Activated CD8-positive, alpha-beta memory T cell treated with anti-CD3 and anti-CD28 coated beads for 48 hours (primary cell): ENCODE data around the gene HRH3.

ENCODE experiments used
- DNase-seq, 3 experiments: peaks; one replicate each; pipeline ENCODE4 v3.0.0-alpha.2; 2020; ENCODE audit warnings: low read depth in 2 of 3, low spot score in 2 of 3

The HRH3 gene

GRCh38 chr20:62181808-62182207, 38.3 kb downstream of the HRH3 start:
- DNase-seq: no peak

DNA sequence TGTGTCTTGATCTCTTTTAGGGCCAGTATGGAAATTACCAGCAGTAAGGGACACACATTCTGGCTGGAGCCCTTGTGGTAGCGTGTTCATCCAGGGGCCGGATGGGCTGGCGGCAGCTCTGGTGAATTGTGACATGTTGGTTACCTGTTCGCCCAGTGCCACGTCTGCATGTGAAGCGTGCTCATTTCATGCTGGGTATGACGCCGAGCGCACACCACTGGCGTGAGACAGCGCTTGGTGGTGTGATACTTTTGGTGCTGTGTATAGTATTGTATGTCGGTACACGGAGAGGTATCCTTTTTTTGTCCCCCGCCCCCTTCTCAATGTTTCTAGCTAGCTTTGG, 40.9 kb downstream of the HRH3 start:
- DNase-seq: no peak

DNA sequence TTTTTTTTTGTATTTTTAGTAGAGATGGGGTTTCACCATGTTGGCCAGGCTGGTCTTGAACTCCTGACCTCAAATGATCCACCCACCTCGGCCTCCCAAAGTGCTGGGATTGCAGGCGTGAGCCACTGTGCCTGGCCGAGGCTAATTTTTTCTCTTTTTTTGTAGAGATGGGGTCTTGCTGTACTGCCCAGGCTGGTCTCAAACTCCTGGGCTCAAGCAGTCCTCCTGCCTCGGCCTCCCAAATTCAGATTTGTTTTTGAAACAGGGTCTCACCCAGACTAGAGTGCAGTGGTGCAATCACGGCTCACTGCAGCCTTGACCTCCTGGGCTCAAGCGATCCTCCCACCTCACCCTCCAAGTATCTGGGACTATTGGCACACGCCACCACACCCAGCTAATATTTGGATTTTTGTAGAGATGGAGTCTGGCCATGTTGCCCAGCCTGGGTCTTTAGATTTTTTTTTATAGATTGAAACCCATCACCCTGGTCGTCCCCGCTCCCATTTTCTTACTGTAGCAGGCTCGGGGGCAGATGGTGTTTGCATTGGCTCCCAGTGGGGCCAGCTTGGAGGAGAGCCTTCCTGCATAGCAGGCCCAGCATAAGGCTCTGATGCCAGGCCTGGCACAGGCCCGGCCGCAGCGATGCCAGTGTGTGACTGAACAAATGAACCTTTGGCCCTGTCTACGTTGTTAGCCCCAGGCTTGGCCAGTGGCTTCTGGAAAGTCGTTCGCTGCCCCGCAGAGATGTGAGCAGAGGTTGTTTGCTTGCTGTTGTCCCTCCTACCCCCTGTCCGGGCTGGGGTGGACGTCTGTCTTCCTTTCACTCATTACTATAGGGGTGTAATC, 41.5 kb downstream of the HRH3 start:
- DNase-seq: no peak

DNA sequence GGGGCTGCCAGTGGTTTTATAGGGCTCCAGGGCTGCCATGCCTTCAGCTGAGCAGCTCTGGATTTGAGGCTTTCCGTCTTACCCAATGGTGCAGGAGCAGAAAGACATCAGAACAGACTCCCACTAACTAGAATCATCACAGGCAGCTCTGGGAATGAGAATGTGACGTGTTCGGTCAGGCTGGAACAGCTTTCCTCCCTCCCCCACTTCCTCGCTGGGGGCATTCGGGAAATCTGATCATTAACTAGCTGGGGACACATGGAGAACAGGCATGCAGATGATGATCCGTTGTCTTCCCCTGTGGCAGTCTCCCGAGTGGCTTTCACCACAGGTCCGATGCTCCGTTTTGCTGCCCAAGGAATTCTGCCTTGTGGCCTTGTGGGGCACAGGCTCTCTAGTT, 42.8 kb downstream of the HRH3 start:
- DNase-seq: no peak

- DNase-seq: no peak
Observed at GRCh38 chr20:62176866-62177265, 43.2 kb downstream of the HRH3 start.

DNA sequence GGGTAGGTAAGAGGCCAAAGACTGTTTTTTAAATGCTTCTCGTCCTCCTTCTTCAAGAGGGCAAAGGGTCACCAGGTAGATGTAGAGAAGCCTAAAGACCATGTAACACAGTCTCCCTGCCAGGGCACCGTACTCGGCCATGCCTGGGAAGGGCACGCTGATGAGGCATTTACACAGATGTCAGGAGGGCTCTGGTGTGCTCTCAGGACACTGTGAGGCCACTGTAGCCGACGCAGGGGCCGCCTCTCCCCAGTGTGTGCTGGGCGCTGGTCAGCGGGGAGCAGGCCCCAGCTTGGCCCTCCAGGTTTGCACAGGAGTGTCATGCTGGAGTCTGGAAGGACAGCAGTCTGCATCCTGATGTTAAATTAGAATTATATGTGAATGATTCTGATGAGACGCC, 44.4 kb downstream of the HRH3 start:
- DNase-seq: no peak

- DNase-seq: no peak
Observed at GRCh38 chr20:62174870-62175624, 45.0 kb downstream of the HRH3 start.

GRCh38 chr20:62174021-62174804, 45.9 kb downstream of the HRH3 start:
- no peak for DNase-seq

DNA sequence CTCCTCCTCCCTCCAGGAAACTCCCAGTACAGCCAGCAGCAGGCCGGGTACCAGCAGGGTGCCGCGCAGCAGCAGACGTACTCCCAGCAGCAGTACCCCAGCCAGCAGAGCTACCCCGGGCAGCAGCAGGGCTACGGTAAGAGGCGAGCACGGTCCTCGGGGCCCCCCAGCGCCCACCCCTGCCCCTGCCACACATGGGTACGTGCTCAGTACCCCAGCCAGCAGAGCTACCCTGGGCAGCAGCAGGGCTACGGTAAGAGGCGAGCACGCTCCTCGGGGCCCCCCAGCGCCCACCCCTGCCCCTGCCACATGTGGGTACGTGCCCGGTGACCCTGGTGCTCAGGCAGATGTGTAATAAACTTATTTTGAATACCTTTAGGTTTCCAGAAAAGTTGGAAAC, 47.4 kb downstream of the HRH3 start:
- no peak for DNase-seq

DNA sequence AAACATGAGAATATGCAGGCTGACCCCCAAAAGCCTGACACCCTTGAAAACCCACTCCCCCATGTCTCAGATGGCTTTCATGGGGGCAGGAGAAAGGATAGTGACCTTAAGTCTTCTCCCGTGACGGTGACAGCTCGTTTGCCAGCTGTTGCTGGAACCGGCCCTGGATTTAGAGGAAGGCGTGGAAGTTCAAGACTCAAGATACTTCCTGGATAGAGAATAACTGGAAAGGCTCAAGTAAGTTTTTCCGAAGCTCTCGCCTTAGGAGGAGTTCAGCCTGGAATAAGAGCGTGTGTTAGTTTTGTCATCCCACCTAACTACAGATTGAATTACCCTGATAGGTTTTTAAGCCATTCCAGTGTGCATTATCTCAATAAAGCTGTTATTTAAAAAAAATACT, 48.8 kb downstream of the HRH3 start:
- no peak for DNase-seq

GRCh38 chr20:62170536-62170935, 49.5 kb downstream of the HRH3 start:
- DNase-seq: no peak

GRCh38 chr20:62168890-62169435, 51.1 kb downstream of the HRH3 start:
- no peak for DNase-seq

DNA sequence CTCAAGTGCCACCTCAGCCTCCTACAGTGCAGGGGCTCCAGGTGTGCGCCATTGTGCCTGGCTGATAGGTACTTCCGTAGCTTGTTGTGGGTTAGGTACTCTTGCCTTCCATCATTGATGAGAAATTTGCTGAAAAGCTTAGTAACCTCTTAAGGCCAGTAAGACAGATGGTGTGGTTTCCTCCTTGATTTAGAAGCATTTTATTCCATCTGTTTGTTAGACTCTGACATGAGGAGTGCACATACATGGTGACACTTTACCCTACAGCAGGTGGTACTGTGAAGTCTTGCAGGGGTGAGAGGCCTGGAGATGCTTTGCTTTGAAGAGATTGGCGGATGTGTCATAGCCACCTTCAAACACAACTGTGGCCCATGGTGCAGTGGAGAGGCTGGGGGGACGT, 52.0 kb downstream of the HRH3 start:
- no peak for DNase-seq

- no peak for DNase-seq
Observed at GRCh38 chr20:62167474-62167873, 52.6 kb downstream of the HRH3 start.

GRCh38 chr20:62165762-62166399, 54.2 kb downstream of the HRH3 start:
- no peak for DNase-seq
